Measurements from ENCODE around the gene SENP7.
"Not testable (repeated sequence)": the region's sequence is repeated elsewhere in the genome, so short reads cannot be mapped to it uniquely, and the experiment has no call there.

SENP7 gene

GRCh38 chr3:101484805-101485620 is 28.0 kb downstream of the SENP7 start:
- no peak for DNase-seq (ENCODE audit: low read depth, low spot score)

GRCh38 chr3:101478980-101479379 is 34.0 kb downstream of the SENP7 start:
- H3K4me3 ChIP-seq (ENCODE audit: low read length), result no peak overlapping the region
- WGBS (ENCODE audit: insufficient coverage, insufficient read length), result no CpG with 5 or more reads among the region's 3 CpGs
- no peaks in the 10 kb centered on the region for H3K27me3 ChIP-seq (ENCODE audit: control insufficient read depth, insufficient read depth, low read length)
- no peaks in the 10 kb centered on the region for H3K9me3 ChIP-seq (ENCODE audit: control insufficient read depth, insufficient read depth, low read length)
- no peak overlapping the region for H3K27ac ChIP-seq (ENCODE audit: low read length)
- H3K36me3 ChIP-seq (ENCODE audit: control insufficient read depth, insufficient read depth, low read length), result no peaks in the 10 kb centered on the region
- H3K4me1 ChIP-seq (ENCODE audit: control insufficient read depth, insufficient read depth, low read length), result no peaks in the 10 kb centered on the region
- DNase-seq (ENCODE audit: low read depth, low spot score), result no peak

More at GRCh38 chr3:101484805-101485620, 28.0 kb downstream of the SENP7 start:
- H3K27me3 ChIP-seq (ENCODE audit: control insufficient read depth, insufficient read depth, low read length), result no peaks in the 10 kb centered on the region
- no peaks in the 10 kb centered on the region for H3K36me3 ChIP-seq (ENCODE audit: control insufficient read depth, insufficient read depth, low read length)
- H3K4me1 ChIP-seq (ENCODE audit: control insufficient read depth, insufficient read depth, low read length), result no peaks in the 10 kb centered on the region
- H3K9me3 ChIP-seq (ENCODE audit: control insufficient read depth, insufficient read depth, low read length), result no peaks in the 10 kb centered on the region
- H3K4me3 ChIP-seq (ENCODE audit: low read length), result no peak overlapping the region
- no CpG with 5 or more reads among the region's 8 CpGs for WGBS (ENCODE audit: insufficient coverage, insufficient read length)
- H3K27ac ChIP-seq (ENCODE audit: low read length), result no peak overlapping the region

GRCh38 chr3:101474841-101475552 is 38.0 kb downstream of the SENP7 start:
- not testable (repeated sequence) for DNase-seq (ENCODE audit: low read depth, low spot score)
- no CpG with 5 or more reads among the region's 2 CpGs for WGBS (ENCODE audit: insufficient coverage, insufficient read length)

GRCh38 chr3:101468676-101469075 is 44.3 kb downstream of the SENP7 start:
- not testable (repeated sequence) for H3K36me3 ChIP-seq (ENCODE audit: control insufficient read depth, insufficient read depth, low read length); H3K9me3 ChIP-seq (ENCODE audit: control insufficient read depth, insufficient read depth, low read length); H3K27ac ChIP-seq (ENCODE audit: low read length); DNase-seq (ENCODE audit: low read depth, low spot score); H3K4me3 ChIP-seq (ENCODE audit: low read length); H3K4me1 ChIP-seq (ENCODE audit: control insufficient read depth, insufficient read depth, low read length); H3K27me3 ChIP-seq (ENCODE audit: control insufficient read depth, insufficient read depth, low read length)
- WGBS (ENCODE audit: insufficient coverage, insufficient read length), result no CpG with 5 or more reads among the region's 4 CpGs

More at GRCh38 chr3:101474841-101475552, 38.0 kb downstream of the SENP7 start:
- H3K4me1 ChIP-seq (ENCODE audit: control insufficient read depth, insufficient read depth, low read length); H3K4me3 ChIP-seq (ENCODE audit: low read length); H3K27me3 ChIP-seq (ENCODE audit: control insufficient read depth, insufficient read depth, low read length); H3K9me3 ChIP-seq (ENCODE audit: control insufficient read depth, insufficient read depth, low read length); H3K36me3 ChIP-seq (ENCODE audit: control insufficient read depth, insufficient read depth, low read length); H3K27ac ChIP-seq (ENCODE audit: low read length): not testable (repeated sequence)

- H3K4me3 ChIP-seq (ENCODE audit: low read length); H3K9me3 ChIP-seq (ENCODE audit: control insufficient read depth, insufficient read depth, low read length); H3K4me1 ChIP-seq (ENCODE audit: control insufficient read depth, insufficient read depth, low read length); H3K27me3 ChIP-seq (ENCODE audit: control insufficient read depth, insufficient read depth, low read length); H3K36me3 ChIP-seq (ENCODE audit: control insufficient read depth, insufficient read depth, low read length); DNase-seq (ENCODE audit: low read depth, low spot score); H3K27ac ChIP-seq (ENCODE audit: low read length): not testable (repeated sequence)
- no CpG with 5 or more reads among the region's 3 CpGs for WGBS (ENCODE audit: insufficient coverage, insufficient read length)
Observed at GRCh38 chr3:101467310-101467663, 45.7 kb downstream of the SENP7 start.

- Histone ChIP-seq H3K9me3 (ENCODE audit: control insufficient read depth, insufficient read depth, low read length) (no peaks in the 10 kb centered on the region), H3K27ac (ENCODE audit: low read length) (no peak overlapping the region)
- no peak for DNase-seq (ENCODE audit: low read depth, low spot score)
Observed at GRCh38 chr3:101466465-101467309, 46.3 kb downstream of the SENP7 start.

GRCh38 chr3:101464235-101464634 is 48.8 kb downstream of the SENP7 start:
- Histone ChIP-seq H3K4me1 (ENCODE audit: control insufficient read depth, insufficient read depth, low read length) (no peaks in the 10 kb centered on the region), H3K36me3 (ENCODE audit: control insufficient read depth, insufficient read depth, low read length) (no peaks in the 10 kb centered on the region), H3K9me3 (ENCODE audit: control insufficient read depth, insufficient read depth, low read length) (no peaks in the 10 kb centered on the region), H3K27ac (ENCODE audit: low read length) (no peak overlapping the region), H3K27me3 (ENCODE audit: control insufficient read depth, insufficient read depth, low read length) (no peaks in the 10 kb centered on the region), H3K4me3 (ENCODE audit: low read length) (no peak overlapping the region)
- DNase-seq (ENCODE audit: low read depth, low spot score), result no peak
- no CpG with 5 or more reads among the region's 2 CpGs for WGBS (ENCODE audit: insufficient coverage, insufficient read length)

More at GRCh38 chr3:101466465-101467309, 46.3 kb downstream of the SENP7 start:
- Histone ChIP-seq H3K4me3 (ENCODE audit: low read length) (peak overlapping the region; percentile 12; the same call in 1 of the 2 replicates), H3K4me1 (ENCODE audit: control insufficient read depth, insufficient read depth, low read length) (no peaks in the 10 kb centered on the region), H3K27me3 (ENCODE audit: control insufficient read depth, insufficient read depth, low read length) (no peaks in the 10 kb centered on the region), H3K36me3 (ENCODE audit: control insufficient read depth, insufficient read depth, low read length) (no peaks in the 10 kb centered on the region)
- no CpG with 5 or more reads among the region's 17 CpGs for WGBS (ENCODE audit: insufficient coverage, insufficient read length)

GRCh38 chr3:101461451-101461850 is 51.6 kb downstream of the SENP7 start:
- no peak for DNase-seq (ENCODE audit: low read depth, low spot score)
- Histone ChIP-seq H3K27ac (ENCODE audit: low read length) (no peak overlapping the region), H3K36me3 (ENCODE audit: control insufficient read depth, insufficient read depth, low read length) (no peaks in the 10 kb centered on the region), H3K27me3 (ENCODE audit: control insufficient read depth, insufficient read depth, low read length) (no peaks in the 10 kb centered on the region), H3K4me1 (ENCODE audit: control insufficient read depth, insufficient read depth, low read length) (no peaks in the 10 kb centered on the region), H3K9me3 (ENCODE audit: control insufficient read depth, insufficient read depth, low read length) (no peaks in the 10 kb centered on the region), H3K4me3 (ENCODE audit: low read length) (no peak overlapping the region)
- WGBS (ENCODE audit: insufficient coverage, insufficient read length), result no CpG with 5 or more reads among the region's 4 CpGs

GRCh38 chr3:101458387-101458786 is 54.6 kb downstream of the SENP7 start:
- DNase-seq (ENCODE audit: low read depth, low spot score), result no peak
- no CpG with 5 or more reads among the region's 2 CpGs for WGBS (ENCODE audit: insufficient coverage, insufficient read length)
- Histone ChIP-seq H3K27ac (ENCODE audit: low read length) (no peak overlapping the region), H3K4me3 (ENCODE audit: low read length) (no peak overlapping the region), H3K36me3 (ENCODE audit: control insufficient read depth, insufficient read depth, low read length) (no peaks in the 10 kb centered on the region), H3K9me3 (ENCODE audit: control insufficient read depth, insufficient read depth, low read length) (no peaks in the 10 kb centered on the region), H3K4me1 (ENCODE audit: control insufficient read depth, insufficient read depth, low read length) (no peaks in the 10 kb centered on the region), H3K27me3 (ENCODE audit: control insufficient read depth, insufficient read depth, low read length) (no peaks in the 10 kb centered on the region)

GRCh38 chr3:101454629-101455028 is 58.4 kb downstream of the SENP7 start:
- Histone ChIP-seq H3K27ac (ENCODE audit: low read length) (no peak overlapping the region), H3K4me3 (ENCODE audit: low read length) (no peak overlapping the region), H3K9me3 (ENCODE audit: control insufficient read depth, insufficient read depth, low read length) (no peaks in the 10 kb centered on the region), H3K4me1 (ENCODE audit: control insufficient read depth, insufficient read depth, low read length) (no peaks in the 10 kb centered on the region), H3K36me3 (ENCODE audit: control insufficient read depth, insufficient read depth, low read length) (no peaks in the 10 kb centered on the region), H3K27me3 (ENCODE audit: control insufficient read depth, insufficient read depth, low read length) (no peaks in the 10 kb centered on the region)
- DNase-seq (ENCODE audit: low read depth, low spot score), result no peak

All from iPS DF 6.9 (cell line).